Measurements from ENCODE around the gene AXIN1. TPM values are rescaled to one million over a fixed set of nuclear protein-coding genes. Genes with fewer than 3 reads are reported as not detected.
"Not testable (repeated sequence)": the region's sequence is repeated elsewhere in the genome, so short reads cannot be mapped to it uniquely, and the experiment has no call there.

The AXIN1 gene
- total RNA-seq, 3 donors from 2014 or later: 16.5 to 22.6 (median 22.4) TPM

DNA sequence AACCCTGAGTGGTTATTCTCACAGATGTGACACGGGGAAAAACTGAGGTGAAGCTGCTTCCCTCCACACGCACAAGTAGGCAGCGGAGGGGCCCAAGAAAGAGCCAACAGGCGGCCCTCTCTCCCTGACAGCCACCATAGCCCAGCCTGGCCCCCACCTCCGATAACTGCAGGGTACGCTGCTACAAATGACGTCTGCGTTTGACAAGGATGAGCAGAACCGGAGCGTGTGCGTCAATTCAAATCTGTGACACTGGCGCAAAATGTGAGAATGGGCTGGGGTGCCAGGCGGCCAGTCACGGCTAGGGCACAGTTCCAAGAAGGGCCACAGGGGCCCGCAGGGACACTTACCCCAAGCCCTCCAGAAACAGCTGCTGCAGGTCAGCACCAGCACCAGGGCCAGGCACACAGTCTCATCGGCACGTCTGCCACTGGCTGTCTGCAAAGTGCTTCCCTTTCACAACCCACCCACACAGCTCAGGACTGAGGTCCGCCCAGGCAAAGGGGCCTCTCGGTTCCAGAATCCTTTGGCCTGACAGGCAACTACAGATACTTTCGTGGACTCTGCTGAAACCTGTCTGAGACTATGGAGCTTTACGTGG is 14.4 kb downstream of the AXIN1 start:
- no peaks in the 10 kb centered on the region for H3K4me1 ChIP-seq
- intact Hi-C loops (cut with DNase I; ENCODE audit: low total_unique reads): no loop called here
- TF ChIP-seq POLR2A (IDR thresholded peaks at IDR 0.05): no peak

DNA sequence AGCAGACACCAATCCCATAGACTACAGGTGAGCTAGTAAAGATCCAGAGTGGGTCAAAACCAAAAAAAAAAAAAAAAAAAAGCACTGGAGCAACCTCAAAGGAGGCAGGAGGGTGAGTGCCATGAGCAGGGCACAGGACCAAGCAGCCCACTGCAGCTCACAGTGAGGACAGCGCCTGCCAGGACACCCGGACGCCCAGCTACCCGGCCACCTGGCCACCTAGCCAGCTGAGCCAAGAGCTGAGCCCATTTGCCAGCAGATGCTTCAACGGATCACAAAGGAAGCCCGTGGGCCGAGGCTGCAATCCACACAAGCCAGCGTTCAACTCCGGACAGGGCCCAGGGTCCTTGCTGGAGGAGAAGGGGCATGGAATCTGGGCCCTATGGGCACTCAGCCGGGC is 15.1 kb downstream of the AXIN1 start:
- intact Hi-C loops (cut with DNase I; ENCODE audit: low total_unique reads): no loop called here

More for the DNA sequence above, 14.4 kb downstream of the AXIN1 start:
- Histone ChIP-seq H3K9me3 (no peaks in the 10 kb centered on the region), H3K27me3 (no peaks in the 10 kb centered on the region), H3K4me3 (no peak overlapping the region), H3K36me3 (no peaks in the 10 kb centered on the region), H3K27ac (no peak overlapping the region)
- DNase-seq (ENCODE audit: low spot score in 2 of 2): no peak

DNA sequence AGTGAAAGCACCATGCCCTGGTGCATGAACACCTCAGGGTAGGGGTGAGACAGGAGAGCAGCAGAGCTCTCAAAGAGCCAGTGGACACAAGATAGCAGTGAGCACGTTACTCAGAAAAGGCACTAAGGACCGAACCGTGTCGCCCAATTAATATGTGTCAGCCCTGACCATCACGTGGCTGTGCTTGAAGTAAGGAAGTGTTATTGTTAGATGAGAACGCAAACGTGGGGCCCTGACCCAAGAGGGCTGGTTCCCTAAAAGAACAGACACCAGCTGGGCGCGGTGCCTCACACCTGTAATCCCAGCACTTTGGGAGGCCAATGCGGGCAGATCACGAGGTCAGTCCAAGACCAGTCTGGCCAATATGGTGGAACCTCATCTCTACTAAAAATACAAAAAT is 16.3 kb downstream of the AXIN1 start:
- no peaks in the 10 kb centered on the region for H3K27me3 ChIP-seq
- H3K36me3 ChIP-seq: no peaks in the 10 kb centered on the region
- TF ChIP-seq POLR2A (IDR thresholded peaks at IDR 0.05) (no peak), POLR2AphosphoS5 (IDR thresholded peaks at IDR 0.05) (no peak)
- TF ChIP-seq, protein P1, sequence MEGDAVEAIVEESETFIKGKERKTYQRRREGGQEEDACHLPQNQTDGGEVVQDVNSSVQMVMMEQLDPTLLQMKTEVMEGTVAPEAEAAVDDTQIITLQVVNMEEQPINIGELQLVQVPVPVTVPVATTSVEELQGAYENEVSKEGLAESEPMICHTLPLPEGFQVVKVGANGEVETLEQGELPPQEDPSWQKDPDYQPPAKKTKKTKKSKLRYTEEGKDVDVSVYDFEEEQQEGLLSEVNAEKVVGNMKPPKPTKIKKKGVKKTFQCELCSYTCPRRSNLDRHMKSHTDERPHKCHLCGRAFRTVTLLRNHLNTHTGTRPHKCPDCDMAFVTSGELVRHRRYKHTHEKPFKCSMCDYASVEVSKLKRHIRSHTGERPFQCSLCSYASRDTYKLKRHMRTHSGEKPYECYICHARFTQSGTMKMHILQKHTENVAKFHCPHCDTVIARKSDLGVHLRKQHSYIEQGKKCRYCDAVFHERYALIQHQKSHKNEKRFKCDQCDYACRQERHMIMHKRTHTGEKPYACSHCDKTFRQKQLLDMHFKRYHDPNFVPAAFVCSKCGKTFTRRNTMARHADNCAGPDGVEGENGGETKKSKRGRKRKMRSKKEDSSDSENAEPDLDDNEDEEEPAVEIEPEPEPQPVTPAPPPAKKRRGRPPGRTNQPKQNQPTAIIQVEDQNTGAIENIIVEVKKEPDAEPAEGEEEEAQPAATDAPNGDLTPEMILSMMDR (IDR thresholded peaks at IDR 0.05): no peak
- intact Hi-C loops (cut with DNase I; ENCODE audit: low total_unique reads): no loop called here
- H3K4me1 ChIP-seq: no peaks in the 10 kb centered on the region
- no peaks in the 10 kb centered on the region for H3K9me3 ChIP-seq
- H3K4me3 ChIP-seq: no peak overlapping the region
- H3K27ac ChIP-seq: no peak overlapping the region
- DNase-seq (ENCODE audit: low spot score in 2 of 2): no peak

More for the DNA sequence above, 15.1 kb downstream of the AXIN1 start:
- Histone ChIP-seq H3K4me3 (no peak overlapping the region), H3K27me3 (no peaks in the 10 kb centered on the region), H3K4me1 (no peaks in the 10 kb centered on the region), H3K36me3 (no peaks in the 10 kb centered on the region), H3K9me3 (no peaks in the 10 kb centered on the region), H3K27ac (no peak overlapping the region)
- TF ChIP-seq POLR2AphosphoS5 (IDR thresholded peaks at IDR 0.05): no peak
- TF ChIP-seq POLR2A (IDR thresholded peaks at IDR 0.05): no peak
- no peak for DNase-seq (ENCODE audit: low spot score in 2 of 2)

DNA sequence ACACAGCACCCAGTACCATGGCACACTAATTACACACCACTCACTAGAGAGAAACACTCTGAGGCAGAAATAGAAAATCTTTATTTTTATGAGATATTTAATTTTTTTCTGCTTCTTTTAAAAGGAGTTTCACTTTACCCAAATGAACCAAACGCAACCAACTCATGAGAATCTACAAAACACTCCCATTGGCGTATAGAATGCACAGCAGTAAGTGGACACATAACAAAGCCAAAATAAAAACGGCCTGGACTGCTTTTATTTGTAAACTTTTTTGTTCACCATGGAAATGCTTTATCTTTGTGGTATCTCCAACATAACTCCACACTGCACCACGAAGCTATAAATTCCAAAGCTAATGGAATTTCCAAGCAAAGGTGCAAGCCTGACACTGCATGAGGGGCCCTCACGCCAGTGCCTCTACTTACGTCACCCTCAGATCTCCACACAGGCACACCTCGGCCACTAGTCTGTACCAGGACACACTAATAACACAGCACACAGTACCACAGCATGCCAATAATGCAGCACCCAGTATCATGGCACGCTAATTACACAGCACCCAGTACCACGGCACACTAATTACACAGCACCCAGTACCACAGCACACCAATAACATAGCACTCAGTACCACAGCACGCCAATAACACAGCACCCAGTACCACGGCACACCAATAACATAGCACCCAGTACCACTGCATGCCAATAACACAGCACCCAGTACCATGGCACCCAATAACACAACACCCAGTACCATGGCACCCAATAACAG is 17.5 kb downstream of the AXIN1 start:
- H3K27me3 ChIP-seq; H3K27ac ChIP-seq; H3K4me3 ChIP-seq; H3K9me3 ChIP-seq; H3K4me1 ChIP-seq; DNase-seq (ENCODE audit: low spot score in 2 of 2); H3K36me3 ChIP-seq; intact Hi-C loops (cut with DNase I; ENCODE audit: low total_unique reads): not testable (repeated sequence)

DNA sequence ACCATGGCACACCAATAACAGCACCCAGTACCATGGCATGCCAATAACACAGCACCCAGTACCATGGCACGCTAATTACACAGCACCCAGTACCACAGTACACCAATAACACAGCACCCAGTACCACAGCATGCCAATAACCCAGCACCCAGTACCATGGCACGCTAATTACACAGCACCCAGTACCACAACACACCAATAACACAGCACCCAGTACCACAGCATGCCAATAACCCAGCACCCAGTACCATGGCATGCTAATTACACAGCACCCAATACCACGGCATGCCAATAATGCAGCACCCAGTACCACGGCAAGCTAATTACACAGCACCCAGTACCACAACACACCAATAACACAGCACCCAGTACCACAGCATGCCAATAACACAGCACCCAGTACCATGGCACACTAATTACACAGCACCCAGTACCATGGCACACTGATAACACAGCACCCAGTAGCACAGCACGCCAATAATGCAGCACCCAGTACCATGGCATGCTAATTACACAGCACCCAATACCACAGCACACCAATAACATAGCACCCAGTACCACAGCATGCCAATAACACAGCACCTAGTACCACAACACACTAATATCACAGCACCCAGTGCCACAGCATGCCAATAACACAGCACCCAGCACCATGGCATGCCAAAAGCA is 18.2 kb downstream of the AXIN1 start:
- H3K4me1 ChIP-seq; H3K4me3 ChIP-seq; H3K27me3 ChIP-seq; intact Hi-C loops (cut with DNase I; ENCODE audit: low total_unique reads); H3K27ac ChIP-seq; DNase-seq (ENCODE audit: low spot score in 2 of 2); H3K9me3 ChIP-seq; H3K36me3 ChIP-seq: not testable (repeated sequence)

DNA sequence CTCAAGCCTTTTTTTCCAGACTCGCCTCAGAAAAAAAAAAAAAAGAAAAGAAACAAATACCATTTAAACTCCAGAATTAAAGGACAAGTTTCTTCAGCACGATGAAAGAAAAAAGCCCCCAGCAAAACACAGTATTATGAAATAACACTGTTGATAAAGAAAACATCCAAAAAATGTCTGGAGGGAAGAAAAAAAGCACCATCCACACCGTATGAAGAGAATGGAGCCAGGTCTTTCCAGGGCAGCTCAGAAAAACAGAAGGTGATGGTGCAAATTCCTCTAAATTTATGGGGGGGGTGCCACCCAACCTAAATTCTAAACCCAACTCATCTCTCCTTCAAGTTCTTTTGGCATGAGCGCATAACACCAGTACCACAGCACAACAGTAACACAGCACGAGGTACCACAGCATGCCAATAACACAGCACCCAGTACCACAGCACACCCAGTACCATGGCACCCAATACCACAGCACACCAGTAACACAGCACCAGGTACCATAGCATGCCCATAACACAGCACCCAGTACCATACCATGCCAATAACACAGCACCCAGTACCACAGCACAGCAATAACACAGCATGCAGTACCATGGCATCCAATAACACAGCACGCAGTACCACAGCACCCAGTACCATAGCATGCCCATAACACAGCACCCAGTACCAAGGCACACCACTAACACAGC is 19.0 kb downstream of the AXIN1 start:
- TF ChIP-seq POLR2A (IDR thresholded peaks at IDR 0.05) (no peak), POLR2AphosphoS5 (IDR thresholded peaks at IDR 0.05) (no peak)
- TF ChIP-seq, protein P1 (IDR thresholded peaks at IDR 0.05): no peak
- no peak for DNase-seq (ENCODE audit: low spot score in 2 of 2)
- Histone ChIP-seq H3K9me3 (no peaks in the 10 kb centered on the region), H3K4me1 (no peaks in the 10 kb centered on the region), H3K27ac (no peak overlapping the region), H3K36me3 (no peaks in the 10 kb centered on the region), H3K27me3 (no peaks in the 10 kb centered on the region), H3K4me3 (no peak overlapping the region)
- intact Hi-C loops (cut with DNase I; ENCODE audit: low total_unique reads): no loop called here

DNA sequence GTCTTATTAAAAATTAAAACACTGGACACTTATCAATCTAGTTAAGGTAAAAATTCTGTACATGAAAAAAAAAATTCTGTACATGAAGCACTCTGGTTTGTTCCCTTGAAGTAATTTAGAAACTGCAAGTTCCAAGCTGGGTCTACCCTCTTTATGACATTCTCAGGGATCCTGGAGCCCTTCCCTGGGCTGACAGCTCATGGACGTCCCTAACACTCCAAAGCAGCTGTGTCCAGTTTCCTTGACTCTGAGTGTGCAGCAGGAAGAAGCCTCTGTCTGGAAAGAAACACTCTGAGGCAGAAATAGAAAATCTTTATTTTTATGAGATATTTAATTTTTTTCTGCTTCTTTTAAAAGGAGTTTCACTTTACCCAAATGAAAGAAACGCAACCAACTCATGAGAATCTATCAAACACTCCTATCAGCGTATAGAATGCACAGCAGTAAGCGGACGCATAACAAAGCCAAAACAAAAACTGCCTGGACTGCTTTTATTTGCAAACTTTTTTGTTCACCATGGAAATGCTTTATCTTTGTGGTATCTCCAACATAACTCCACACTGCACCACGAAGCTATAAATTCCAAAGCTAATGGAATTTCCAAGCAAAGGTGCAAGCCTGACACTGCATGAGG is 21.2 kb downstream of the AXIN1 start:
- H3K4me1 ChIP-seq; H3K36me3 ChIP-seq; H3K9me3 ChIP-seq; H3K27me3 ChIP-seq; H3K27ac ChIP-seq; DNase-seq (ENCODE audit: low spot score in 2 of 2); H3K4me3 ChIP-seq; intact Hi-C loops (cut with DNase I; ENCODE audit: low total_unique reads): not testable (repeated sequence)

Data from breast epithelium (tissue), 4 donors.